Endothelial cell of umbilical vein (primary cell): Measurements from ENCODE around the gene KRT81. TPM values are rescaled to one million over a fixed set of nuclear protein-coding genes. Genes with fewer than 3 reads are reported as not detected.

Experiments used
- BruUV-seq: library from RNA; stranded (reverse); fragments of 400-500 nt; replicated peaks from 2 replicates; lab custom pipeline; 2021; lab: Mats Ljungman, UMichigan
- CTCF ChIA-PET: fragments of 300-600, 350-600 bp; sonication (Branson Sonifier 250); formaldehyde crosslinking; loops from one replicate; lab custom pipeline; 2021; ENCODE audit warnings: antibody characterized with exemption, inconsistent platforms; lab: Charles Lee
- POLR2A ChIA-PET: fragments of 300-600, 350-600 bp; sonication (Branson Sonifier 250); formaldehyde crosslinking; loops from one replicate; lab custom pipeline; 2021; ENCODE audit warnings: antibody characterized with exemption, inconsistent platforms; lab: Charles Lee
- DNase-seq: peaks from one replicate; pipeline ENCODE4 v3.0.0-alpha.2; 2011; ENCODE audit warnings: low read depth, low spot score
- FAIRE-seq: peaks from 2 replicates; lab custom pipeline; 2011; peaks lifted over from hg19 to GRCh38; lab: Jason Lieb, UNC
- H2AFZ ChIP-seq: 2 replicates; pipeline ENCODE4 v1.6.0; 2012; ENCODE audit warnings: low read depth, low read length, control low read depth, inconsistent platforms
- H3K27ac ChIP-seq: 2 replicates; pipeline ENCODE4 v1.5.1; 2011; ENCODE audit warnings: low read depth, mild to moderate bottlenecking, control low read depth, low read length, moderate library complexity; ENCODE audit not compliant: insufficient read depth
- H3K27me3 ChIP-seq, 2 experiments: 2 replicates each; pipeline versions ENCODE4 v1.6.0 to v1.6.1; 2011; ENCODE audit warnings: low read length in 2 of 2, mixed read lengths in 1 of 2; ENCODE audit not compliant: control insufficient read depth in 2 of 2, insufficient read depth in 2 of 2
- H3K36me3 ChIP-seq, 2 experiments: 2 replicates in 1 of 2; 3 replicates in 1 of 2; pipeline ENCODE4 v1.5.1; 2011; ENCODE audit warnings: low read length in 2 of 2, mild to moderate bottlenecking in 1 of 2, moderate library complexity in 1 of 2; ENCODE audit not compliant: control insufficient read depth in 2 of 2, insufficient read depth in 2 of 2; ENCODE audit errors: extremely low read depth in 1 of 2
- H3K4me1 ChIP-seq: 3 replicates; pipeline ENCODE4 v1.5.1; 2011; ENCODE audit warnings: mild to moderate bottlenecking, low read length; ENCODE audit not compliant: control insufficient read depth, insufficient read depth; ENCODE audit errors: extremely low read depth
- H3K4me2 ChIP-seq: 2 replicates; pipeline ENCODE4 v1.6.1; 2011; ENCODE audit warnings: low read length, control low read depth, mixed read lengths; ENCODE audit not compliant: insufficient read depth
- H3K4me3 ChIP-seq, 3 experiments: fragments of 200-600 bp in 1 of 3; sonication (generic), shearing (Covaris generic) in 1 of 3; replicated peaks in 1 of 3; 2 replicates each; pipeline ENCODE4 v1.5.1; 2011 to 2016; ENCODE audit warnings: control low read depth in 3 of 3, low read length in 3 of 3, mild to moderate bottlenecking in 2 of 3, inconsistent platforms in 1 of 3, low read depth in 1 of 3, moderate library complexity in 1 of 3; ENCODE audit not compliant: insufficient read depth in 1 of 3
- H3K79me2 ChIP-seq: 2 replicates; pipeline ENCODE4 v1.6.0; 2012; ENCODE audit warnings: low read length, inconsistent platforms; ENCODE audit not compliant: control insufficient read depth, insufficient read depth
- H3K9ac ChIP-seq: replicated peaks from 2 replicates; pipeline ENCODE3; 2011; ENCODE audit warnings: low read length, control low read depth; ENCODE audit not compliant: insufficient read depth; ENCODE audit errors: extremely low read depth
- H3K9me1 ChIP-seq: replicated peaks from 3 replicates; pipeline ENCODE4 v1.6.0; 2011; ENCODE audit warnings: mild to moderate bottlenecking, low read length; ENCODE audit not compliant: control insufficient read depth, insufficient read depth; ENCODE audit errors: extremely low read depth
- H3K9me3 ChIP-seq: replicated peaks from 2 replicates; pipeline ENCODE4 v1.5.1; 2012; ENCODE audit warnings: low read length, inconsistent platforms; ENCODE audit not compliant: control insufficient read depth, insufficient read depth
- H4K20me1 ChIP-seq: replicated peaks from 2 replicates; pipeline ENCODE3; 2011; ENCODE audit warnings: mild to moderate bottlenecking, low read length; ENCODE audit not compliant: control insufficient read depth, insufficient read depth; ENCODE audit errors: extremely low read depth
- EZH2 ChIP-seq: IDR thresholded peaks from 2 replicates; pipeline ENCODE4 v1.6.1; 2012; ENCODE audit warnings: borderline replicate concordance, low read depth, mild to moderate bottlenecking, moderate library complexity, low read length, inconsistent platforms; ENCODE audit not compliant: severe bottlenecking
- FOS ChIP-seq: IDR thresholded peaks from 2 replicates; pipeline ENCODE4 v1.6.1; 2011; ENCODE audit warnings: mild to moderate bottlenecking, low read length, moderate library complexity, borderline replicate concordance; ENCODE audit not compliant: insufficient read depth
- GATA2 ChIP-seq: IDR thresholded peaks from 2 replicates; pipeline ENCODE4 v1.7.0; 2011; ENCODE audit warnings: low read depth, mild to moderate bottlenecking, moderate library complexity, mixed read lengths, low read length; ENCODE audit not compliant: insufficient read length, insufficient read depth
- JUN ChIP-seq: IDR thresholded peaks from 2 replicates; pipeline ENCODE4 v1.6.1; 2011; ENCODE audit warnings: borderline replicate concordance, low read depth; ENCODE audit not compliant: insufficient read length, insufficient read depth
- MYC ChIP-seq: IDR thresholded peaks from one replicate; pipeline ENCODE4 v1.6.1; 2011; ENCODE audit warnings: mild to moderate bottlenecking, low read depth, low read length
- POLR2A ChIP-seq: IDR thresholded peaks from 2 replicates; pipeline ENCODE4 v1.6.1; 2012; ENCODE audit warnings: low read depth, mild to moderate bottlenecking, control low read depth, low read length
- POLR2AphosphoS5 ChIP-seq: IDR thresholded peaks from 2 replicates; pipeline ENCODE4 v1.6.1; 2012; ENCODE audit warnings: low read depth, mild to moderate bottlenecking, control low read depth, low read length, moderate library complexity; ENCODE audit not compliant: insufficient read depth
- dilution Hi-C: fragments of 300-500 bp; cut with MboI; formaldehyde crosslinking; loops from one replicate; pipeline ENCODE4 v1.15.0; 2019; ENCODE audit warnings: low sequenced_read_pairs; ENCODE audit not compliant: extremely low pct_ligation_motif_present
- intact Hi-C: fragments of 100-400 bp; cut with micrococcal nuclease; formaldehyde crosslinking; loops from one replicate; pipeline ENCODE4 v1.10.0; 2022
- polyA plus RNA-seq, 4 experiments: library from polyadenylated mRNA; depleted of rRNA in 3 of 4; stranded (reverse) in 3 of 4; unstranded in 1 of 4; fragments of >200 nt; gene quantifications; 2 replicates each; pipeline versions ENCODE4 v1.2.1 to v1.2.3, GENCODE V29; 2011 to 2012; ENCODE audit warnings: missing spikeins in 1 of 4
- total RNA-seq: library from RNA; stranded (reverse); gene quantifications from 2 replicates; pipeline ENCODE4 v1.2.3, GENCODE V29; 2021
- TF ChIP-seq, protein P1 (sequence below): IDR thresholded peaks from 2 replicates; pipeline ENCODE4 v1.6.1; 2011; ENCODE audit not compliant: insufficient read depth, insufficient read length
- TF ChIP-seq, protein P2 (sequence below), 2 donors: IDR thresholded peaks; 1 replicate in 1 of 2; 2 replicates in 1 of 2; pipeline ENCODE4 v1.5.1; 2011; ENCODE audit warnings: low read length in 2 of 2, mild to moderate bottlenecking in 2 of 2, moderate library complexity in 2 of 2, control low read depth in 1 of 2, inconsistent platforms in 1 of 2, low read depth in 1 of 2; ENCODE audit not compliant: insufficient read depth in 1 of 2; ENCODE audit errors: extremely low read depth in 1 of 2

Gene KRT81
- total and polyA plus RNA-seq, 2 donors (not counting 3 experiments of a cell fraction or from before 2014, with no cell fraction given), result not detected

DNA sequence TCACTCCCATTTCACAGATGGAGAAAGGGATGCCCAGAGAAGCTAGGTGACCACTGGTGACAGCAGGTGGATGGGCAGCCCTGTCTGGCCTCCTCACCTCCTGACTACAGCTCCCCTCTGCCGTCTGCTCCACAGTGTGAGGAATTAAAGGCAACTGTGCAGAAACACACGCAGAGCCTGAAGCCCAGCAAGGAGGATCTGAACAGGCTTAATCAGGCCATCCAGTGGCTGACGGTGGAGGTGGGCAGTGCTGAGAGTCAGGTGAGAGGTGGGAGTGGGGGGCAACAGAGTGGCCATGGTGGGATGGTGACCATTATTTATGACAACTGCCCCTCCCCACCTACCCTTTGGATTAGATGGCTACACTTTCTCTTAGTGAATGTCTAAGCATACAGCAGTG is 15.6 kb downstream of the KRT81 start:
- Histone ChIP-seq H3K9ac (no peak overlapping the region), H3K9me1 (no peaks in the 10 kb centered on the region), H3K9me3 (no peaks in the 10 kb centered on the region), H3K4me1 (peaks cover 3% of the 10 kb centered on the region), H3K4me2 (no peak overlapping the region), H3K27ac (no peak overlapping the region), H4K20me1 (no peaks in the 10 kb centered on the region), H3K27me3 (peaks cover 15 to 18% of the 10 kb centered on the region in 2 experiments), H3K4me3 (no peak overlapping the region), H2AFZ (no peak overlapping the region), H3K36me3 (no peaks in the 10 kb centered on the region), H3K79me2 (no peaks in the 10 kb centered on the region)
- CTCF ChIA-PET, result interaction anchor here (0.8 to 1.8 kb wide), 2 partner anchors 32 to 54 kb away, joined by 3 to 6 read pairs; no protein-coding TSS in a partner anchor
- dilution Hi-C loops, result no loop called here
- FAIRE-seq (no peak), DNase-seq (no peak)
- intact Hi-C loops, result no loop called here
- TF ChIP-seq POLR2A (no peak), EZH2 (no peak), JUN (no peak), GATA2 (no peak), POLR2AphosphoS5 (no peak), MYC (no peak), FOS (no peak)
- TF ChIP-seq, protein P1, sequence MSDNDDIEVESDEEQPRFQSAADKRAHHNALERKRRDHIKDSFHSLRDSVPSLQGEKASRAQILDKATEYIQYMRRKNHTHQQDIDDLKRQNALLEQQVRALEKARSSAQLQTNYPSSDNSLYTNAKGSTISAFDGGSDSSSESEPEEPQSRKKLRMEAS, result no peak
- TF ChIP-seq, protein P2, sequence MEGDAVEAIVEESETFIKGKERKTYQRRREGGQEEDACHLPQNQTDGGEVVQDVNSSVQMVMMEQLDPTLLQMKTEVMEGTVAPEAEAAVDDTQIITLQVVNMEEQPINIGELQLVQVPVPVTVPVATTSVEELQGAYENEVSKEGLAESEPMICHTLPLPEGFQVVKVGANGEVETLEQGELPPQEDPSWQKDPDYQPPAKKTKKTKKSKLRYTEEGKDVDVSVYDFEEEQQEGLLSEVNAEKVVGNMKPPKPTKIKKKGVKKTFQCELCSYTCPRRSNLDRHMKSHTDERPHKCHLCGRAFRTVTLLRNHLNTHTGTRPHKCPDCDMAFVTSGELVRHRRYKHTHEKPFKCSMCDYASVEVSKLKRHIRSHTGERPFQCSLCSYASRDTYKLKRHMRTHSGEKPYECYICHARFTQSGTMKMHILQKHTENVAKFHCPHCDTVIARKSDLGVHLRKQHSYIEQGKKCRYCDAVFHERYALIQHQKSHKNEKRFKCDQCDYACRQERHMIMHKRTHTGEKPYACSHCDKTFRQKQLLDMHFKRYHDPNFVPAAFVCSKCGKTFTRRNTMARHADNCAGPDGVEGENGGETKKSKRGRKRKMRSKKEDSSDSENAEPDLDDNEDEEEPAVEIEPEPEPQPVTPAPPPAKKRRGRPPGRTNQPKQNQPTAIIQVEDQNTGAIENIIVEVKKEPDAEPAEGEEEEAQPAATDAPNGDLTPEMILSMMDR (IDR thresholded peaks at IDR 0.05; ENCODE audit: extremely low read depth in 1 of 2, insufficient read depth in 1 of 2, low read depth in 1 of 2, low read length in 2 of 2), result no peak
- POLR2A ChIA-PET, result no interaction called here
- BruUV-seq, result no TSS peak
